Heart left ventricle (tissue), 13 donors: ENCODE data around the gene VKORC1.

Experiments
- POLR2A ChIP-seq, 2 donors: fragments of 450-650 bp; IDR thresholded peaks; one replicate each; pipeline ENCODE4 v1.6.1; 2017; ENCODE audit warnings: antibody characterized with exemption in 2 of 2, mild to moderate bottlenecking in 2 of 2, moderate library complexity in 2 of 2
- TF ChIP-seq, protein P1 (sequence below), 12 donors: fragments of 200-600 bp; sonication (generic) in 4 of 12; IDR thresholded peaks; one replicate each; pipeline versions ENCODE4 v1.5.0 to v1.8.0; 2018 to 2022; ENCODE audit warnings: antibody characterized with exemption in 12 of 12, mild to moderate bottlenecking in 5 of 12
- donor health status: ischemic (EF 13 %, LVEDD 7.1; RV severe dilation, severe dysfunction).
- donor health status: DM: no; HTN: yes; CAD: no.
- donor health status: DM: no; HTN: no; CAD: no.
- donor health status: ischemic (EF 25% LVEDD 6.9; RV normal size, moderate dysfunction).
- donor health status: ischemic (EF 25% LVEDD 5.7; RV mildly dilated, moderate dysfunction).
- donor health status: ischemic (EF 35%, LVEDD 5.7; RV mildly dilated, moderate dysfunction).
- donor health status: nonischemic (EF 11% LVEDD 7.7; RV severe dilation, severe dysfunction).
- donor health status: DM: yes; HTN: yes; CAD: no.
- donor health status: PGD.
- donor health status: ischemic (EF 29% LVEDD 5.4; RV normal size, mild dysfunction).
- donor health status: nonischemic (EF 23%, LVEDD 6.1; RV moderate dilation, normal function).

DNA sequence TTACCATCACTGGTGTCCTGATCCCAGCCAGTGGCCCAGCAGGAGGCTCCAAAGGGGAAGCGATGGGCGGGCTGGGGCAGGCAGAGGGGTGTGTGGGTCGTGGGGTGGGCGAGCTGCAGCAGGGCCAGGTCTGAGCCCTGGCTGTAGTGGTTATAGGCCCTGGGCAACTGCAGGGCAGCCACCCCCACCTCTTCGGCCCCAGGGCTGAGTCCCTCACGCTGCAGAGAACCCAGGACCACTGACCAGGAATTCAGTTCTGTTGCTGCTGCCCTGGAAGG lies 8.0 kb downstream of the VKORC1 start:
- no peak for TF ChIP-seq POLR2A (IDR thresholded peaks at IDR 0.05)
- TF ChIP-seq, protein P1, sequence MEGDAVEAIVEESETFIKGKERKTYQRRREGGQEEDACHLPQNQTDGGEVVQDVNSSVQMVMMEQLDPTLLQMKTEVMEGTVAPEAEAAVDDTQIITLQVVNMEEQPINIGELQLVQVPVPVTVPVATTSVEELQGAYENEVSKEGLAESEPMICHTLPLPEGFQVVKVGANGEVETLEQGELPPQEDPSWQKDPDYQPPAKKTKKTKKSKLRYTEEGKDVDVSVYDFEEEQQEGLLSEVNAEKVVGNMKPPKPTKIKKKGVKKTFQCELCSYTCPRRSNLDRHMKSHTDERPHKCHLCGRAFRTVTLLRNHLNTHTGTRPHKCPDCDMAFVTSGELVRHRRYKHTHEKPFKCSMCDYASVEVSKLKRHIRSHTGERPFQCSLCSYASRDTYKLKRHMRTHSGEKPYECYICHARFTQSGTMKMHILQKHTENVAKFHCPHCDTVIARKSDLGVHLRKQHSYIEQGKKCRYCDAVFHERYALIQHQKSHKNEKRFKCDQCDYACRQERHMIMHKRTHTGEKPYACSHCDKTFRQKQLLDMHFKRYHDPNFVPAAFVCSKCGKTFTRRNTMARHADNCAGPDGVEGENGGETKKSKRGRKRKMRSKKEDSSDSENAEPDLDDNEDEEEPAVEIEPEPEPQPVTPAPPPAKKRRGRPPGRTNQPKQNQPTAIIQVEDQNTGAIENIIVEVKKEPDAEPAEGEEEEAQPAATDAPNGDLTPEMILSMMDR (IDR thresholded peaks at IDR 0.05) = no peak
